ENCODE results near the gene GON4L. TPM values are rescaled to one million over a fixed set of nuclear protein-coding genes. Genes with fewer than 3 reads are reported as not detected.
A peak's percentile ranks its signal among the peaks of the same experiment; 100 is the strongest.
"Not testable (repeated sequence)": the region's sequence is repeated elsewhere in the genome, so short reads cannot be mapped to it uniquely, and the experiment has no call there.

Gene GON4L
- polyA plus RNA-seq, 4 donors, result 39.1 to 48.6 (median 44.8) TPM

DNA sequence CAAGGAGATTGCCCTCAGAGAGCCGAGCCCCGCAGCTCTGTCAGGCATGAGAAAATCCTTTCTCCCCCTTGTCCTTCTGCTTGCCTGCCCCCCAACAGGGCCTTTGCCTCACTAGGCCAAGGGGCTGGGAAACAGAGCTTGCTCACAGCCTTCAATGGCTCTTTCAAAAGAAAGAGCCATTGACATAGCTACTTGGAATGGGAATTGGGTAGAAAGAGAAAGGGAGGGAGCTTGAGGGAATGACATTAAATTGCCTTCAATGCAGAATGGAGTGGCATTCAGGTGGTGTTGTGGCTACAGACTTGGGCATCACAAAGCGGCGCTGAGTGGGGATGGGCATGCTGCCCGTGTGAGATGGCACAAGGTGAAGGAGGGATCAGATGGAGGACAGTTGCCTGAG is 15.5 kb upstream of the GON4L start:
- no peak for DNase-seq (ENCODE audit: low read depth in 4 of 4, low spot score in 3 of 4)

GRCh38 chr1:155871390-155871789 is 14.4 kb upstream of the GON4L start:
- no peak for DNase-seq (ENCODE audit: low read depth in 4 of 4, low spot score in 3 of 4)

DNA sequence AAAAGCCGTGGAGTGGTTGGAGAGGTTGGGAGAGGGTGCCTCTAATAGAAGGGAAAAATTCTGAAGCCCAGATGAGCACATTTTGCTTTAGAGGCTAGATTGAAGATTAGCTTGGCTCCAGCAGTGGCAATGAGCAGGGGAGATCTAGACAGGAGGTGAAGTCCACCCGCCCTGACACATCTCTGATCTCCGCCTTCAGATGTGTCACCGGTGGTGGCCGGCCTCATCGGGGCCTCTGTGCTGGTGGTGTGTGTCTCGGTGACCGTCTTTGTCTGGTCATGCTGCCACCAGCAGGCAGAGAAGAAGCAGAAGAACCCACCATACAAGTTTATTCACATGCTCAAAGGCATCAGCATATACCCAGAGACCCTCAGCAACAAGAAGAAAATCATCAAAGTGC is 10.8 kb upstream of the GON4L start:
- no peak for DNase-seq (ENCODE audit: low read depth in 4 of 4, low spot score in 3 of 4)

DNA sequence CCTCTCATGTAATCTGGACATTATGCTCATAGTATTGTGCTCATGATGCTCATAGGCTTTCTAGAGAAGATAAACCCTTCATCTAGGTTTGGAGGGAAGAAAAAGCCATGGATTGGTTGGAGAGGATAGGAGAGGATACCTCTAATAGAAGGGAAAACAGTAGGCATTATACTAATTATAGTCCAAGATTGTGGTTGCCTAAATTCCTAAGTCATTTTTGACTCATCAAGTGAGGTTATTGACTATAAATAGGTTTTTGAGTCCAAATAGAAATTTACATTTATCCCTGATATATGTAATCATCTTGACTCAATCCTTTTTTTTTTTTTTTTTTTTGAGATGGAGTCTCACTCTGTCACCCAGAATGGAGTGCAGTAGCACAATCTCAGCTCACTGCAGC is 7.4 kb upstream of the GON4L start:
- no peak for DNase-seq (ENCODE audit: low read depth in 4 of 4, low spot score in 3 of 4)

DNA sequence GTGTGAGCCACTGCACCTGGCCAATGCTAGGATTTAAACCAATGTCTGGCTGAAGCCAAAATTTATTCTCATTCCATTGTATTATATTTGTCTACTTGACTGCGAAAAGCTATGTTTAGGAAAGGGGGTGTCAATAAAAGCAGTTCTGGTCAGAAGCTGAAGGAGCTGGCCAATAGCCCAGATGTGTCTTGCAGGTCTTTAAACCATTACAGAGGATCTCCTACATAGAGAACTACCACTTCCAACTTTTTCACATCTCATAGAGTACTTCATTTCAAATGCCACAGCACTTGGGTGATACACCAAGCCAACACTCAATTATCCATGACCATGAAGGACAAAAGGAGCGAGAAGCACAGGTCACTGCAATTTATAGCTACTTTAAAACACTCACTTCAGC is 4.9 kb upstream of the GON4L start:
- DNase-seq (ENCODE audit: low read depth in 4 of 4, low spot score in 3 of 4), result no peak

GRCh38 chr1:155860970-155861510 is 4.0 kb upstream of the GON4L start:
- peak in 1 of 4 donors; percentile 15 for DNase-seq (ENCODE audit: low read depth in 4 of 4, low spot score in 3 of 4)

GRCh38 chr1:155859881-155860871 is 3.2 kb upstream of the GON4L start:
- peak; percentile 61 to 68 (median 65) for DNase-seq (ENCODE audit: low read depth in 4 of 4, low spot score in 3 of 4)

DNA sequence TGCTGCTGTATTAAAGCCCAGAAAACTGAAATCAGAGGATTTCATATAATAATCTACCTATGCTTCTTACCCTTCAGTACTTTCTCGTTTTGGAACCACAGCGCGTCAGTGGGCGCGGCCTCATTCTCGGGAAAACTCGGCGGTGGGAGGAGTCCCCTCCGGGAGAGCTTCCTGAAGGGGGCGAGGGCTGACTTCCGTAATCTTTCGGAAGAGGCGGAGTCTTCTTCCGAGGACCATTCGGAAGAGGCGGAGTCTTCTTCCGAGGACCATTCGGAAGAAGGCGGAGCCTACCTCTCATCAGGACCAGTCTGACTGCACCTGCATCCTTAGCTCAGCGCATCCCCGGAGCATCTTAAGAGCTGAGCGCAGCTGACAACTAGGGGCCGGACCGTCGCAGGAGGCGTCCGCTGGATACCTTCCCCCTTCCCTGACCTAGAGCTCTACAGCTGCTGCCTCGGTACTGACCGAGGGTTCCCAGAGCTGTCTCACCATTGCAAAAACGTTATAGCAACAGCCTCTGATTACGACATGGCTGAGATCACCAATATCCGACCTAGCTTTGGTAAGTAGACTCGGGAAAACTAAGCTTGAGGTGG is 2.3 kb upstream of the GON4L start, which contains the start of gene SYT11:
Gene SYT11 (plus strand): TSS at position 334 of the 596 bp plus-strand sequence. CDS start 195 bp downstream, at position 529.
- DNase-seq (ENCODE audit: low read depth in 4 of 4, low spot score in 3 of 4), result peak; percentile 88 to 97 (median 96)

GRCh38 chr1:155858800-155859233 is 1.8 kb upstream of the GON4L start:
- DNase-seq (ENCODE audit: low read depth in 4 of 4, low spot score in 3 of 4), result no peak

DNA sequence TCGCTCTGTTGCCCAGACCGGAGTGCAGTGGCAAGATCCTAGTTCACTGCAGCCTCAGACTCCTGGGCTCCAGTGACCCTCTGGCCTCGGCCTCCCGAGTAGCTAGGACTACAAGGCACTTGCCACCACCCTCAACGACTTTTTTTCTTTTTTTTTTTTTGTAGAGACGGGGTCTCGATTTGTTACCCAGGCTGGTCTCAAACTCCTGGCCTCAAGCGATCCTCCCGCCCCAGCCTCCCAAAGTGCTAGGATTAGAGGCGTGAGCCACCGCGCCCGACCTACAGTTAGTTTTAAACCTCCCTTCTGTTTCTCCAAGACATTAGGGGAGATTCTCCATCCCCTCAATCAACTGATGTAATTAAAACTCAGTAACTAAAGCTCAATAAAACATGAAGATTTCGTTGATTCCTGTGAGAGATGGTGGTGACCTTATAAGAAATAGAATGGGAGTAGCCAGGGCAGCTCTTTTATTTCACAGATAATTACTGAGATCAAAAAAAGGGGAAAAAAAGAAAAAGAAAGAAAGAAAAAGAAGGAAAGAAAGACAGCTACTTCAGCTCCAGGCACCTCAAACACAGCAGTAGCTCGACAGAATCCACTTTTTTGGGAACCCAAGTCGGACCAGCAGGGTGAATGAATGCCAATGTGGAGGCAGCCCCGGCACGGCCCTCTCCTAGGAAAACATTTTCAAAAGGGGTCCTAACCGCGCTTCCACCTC is 598 bp downstream of the GON4L start:
- DNase-seq (ENCODE audit: low read depth in 4 of 4, low spot score in 3 of 4), result no peak

DNA sequence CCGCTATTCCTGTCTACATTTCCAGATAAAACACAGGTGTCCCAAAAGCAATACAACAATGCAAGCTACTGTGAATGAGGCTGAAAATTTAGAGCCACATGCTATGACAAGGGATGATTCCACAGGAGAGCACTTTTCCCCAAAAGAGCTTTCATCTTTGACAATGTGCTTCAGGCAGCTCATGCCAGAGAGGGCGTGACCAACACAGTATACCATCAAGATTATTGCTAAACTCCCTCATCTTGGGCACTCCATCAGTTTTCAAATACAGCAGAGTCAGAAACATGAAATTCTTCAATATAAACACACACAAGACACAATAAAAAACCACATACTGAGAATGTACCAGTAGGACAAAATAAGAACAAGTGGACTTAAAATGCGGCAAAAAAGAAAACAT is 6.7 kb downstream of the GON4L start:
- DNase-seq (ENCODE audit: low read depth in 4 of 4, low spot score in 3 of 4), result no peak

DNA sequence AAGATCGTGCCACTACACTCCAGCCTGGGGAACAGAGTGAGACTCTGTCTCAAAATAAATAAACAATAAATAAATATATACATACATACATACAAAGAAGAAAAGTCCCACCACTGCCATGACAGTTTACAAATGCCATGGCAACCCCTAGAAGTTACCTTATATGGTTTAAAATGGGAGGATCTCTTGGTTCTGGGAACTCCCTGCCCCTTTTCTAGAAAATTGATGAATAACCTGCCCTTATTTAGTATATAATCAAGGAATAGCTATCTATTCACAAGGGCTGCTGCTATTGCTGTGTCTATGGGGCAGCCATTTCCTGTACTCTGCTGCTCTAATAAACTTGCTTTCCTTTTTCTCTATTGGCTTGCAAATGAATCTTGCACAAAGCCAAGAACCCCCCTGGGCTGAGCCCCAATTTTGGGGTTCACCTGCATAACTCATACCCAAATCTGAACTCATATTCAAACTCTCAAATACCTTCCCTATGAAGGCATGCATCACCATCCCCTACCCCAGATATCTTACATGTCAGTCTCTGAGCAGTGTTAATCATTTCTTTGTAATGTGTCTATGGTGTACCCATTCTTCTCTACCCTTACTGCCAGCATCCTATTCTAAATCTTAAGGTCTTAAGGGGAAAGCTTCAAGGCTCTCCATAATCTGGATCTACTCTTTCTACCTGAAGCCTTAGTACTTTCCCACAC is 9.0 kb downstream of the GON4L start:
- DNase-seq (ENCODE audit: low read depth in 4 of 4, low spot score in 3 of 4), result no peak

DNA sequence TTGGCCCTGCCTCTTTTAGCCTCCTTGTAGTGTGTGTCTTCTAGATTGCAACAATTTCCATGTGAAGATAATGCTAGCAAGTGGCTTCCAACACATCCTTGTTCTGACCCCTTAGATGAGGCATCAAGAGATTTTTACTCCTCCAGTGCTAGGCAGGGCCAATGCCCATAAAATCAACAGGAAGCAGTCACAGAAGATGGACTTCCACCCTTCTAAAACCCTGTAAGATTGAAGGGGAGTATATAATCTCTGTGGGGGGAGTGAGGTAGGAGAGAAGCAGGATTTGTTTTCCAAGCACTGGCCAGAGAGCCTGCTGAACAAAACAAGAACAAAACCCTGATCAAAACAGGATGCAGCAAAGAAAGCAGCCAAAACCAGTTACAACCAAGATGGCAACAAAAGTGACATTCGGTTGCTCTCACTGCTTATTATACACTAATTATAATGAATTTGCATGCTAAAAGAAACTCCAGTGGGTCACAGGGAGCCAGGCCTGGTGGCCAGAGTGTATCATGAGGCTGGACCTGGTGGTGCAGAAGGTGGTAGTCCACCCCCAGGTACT is 12.1 kb downstream of the GON4L start:
- DNase-seq (ENCODE audit: low read depth in 4 of 4, low spot score in 3 of 4), result no peak

DNA sequence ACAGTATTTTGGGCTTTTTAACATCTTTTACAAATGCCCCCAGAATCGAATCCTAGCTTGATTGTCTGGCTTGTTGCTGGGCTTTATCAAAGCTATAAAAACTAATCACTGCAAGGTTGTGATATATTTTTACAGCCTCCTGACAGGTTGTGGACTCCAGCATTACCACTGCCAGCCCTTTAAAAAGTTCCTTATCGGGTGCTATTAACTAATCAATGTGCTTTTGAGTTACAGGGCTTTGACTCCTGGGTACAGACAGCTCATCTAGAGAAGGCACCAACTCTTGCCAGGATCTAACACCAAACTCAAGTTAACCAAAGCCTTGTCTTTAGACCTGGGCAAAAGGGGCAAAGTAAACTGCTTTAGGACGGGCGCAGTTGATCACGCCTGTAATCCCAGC is 16.6 kb downstream of the GON4L start:
- DNase-seq (ENCODE audit: low read depth in 4 of 4, low spot score in 3 of 4), result no peak

GRCh38 chr1:155835548-155835947 is 21.5 kb downstream of the GON4L start:
- no peak for DNase-seq (ENCODE audit: low read depth in 4 of 4, low spot score in 3 of 4)

GRCh38 chr1:155834927-155835399 is 22.1 kb downstream of the GON4L start:
- DNase-seq (ENCODE audit: low read depth in 4 of 4, low spot score in 3 of 4), result not testable (repeated sequence)

DNA sequence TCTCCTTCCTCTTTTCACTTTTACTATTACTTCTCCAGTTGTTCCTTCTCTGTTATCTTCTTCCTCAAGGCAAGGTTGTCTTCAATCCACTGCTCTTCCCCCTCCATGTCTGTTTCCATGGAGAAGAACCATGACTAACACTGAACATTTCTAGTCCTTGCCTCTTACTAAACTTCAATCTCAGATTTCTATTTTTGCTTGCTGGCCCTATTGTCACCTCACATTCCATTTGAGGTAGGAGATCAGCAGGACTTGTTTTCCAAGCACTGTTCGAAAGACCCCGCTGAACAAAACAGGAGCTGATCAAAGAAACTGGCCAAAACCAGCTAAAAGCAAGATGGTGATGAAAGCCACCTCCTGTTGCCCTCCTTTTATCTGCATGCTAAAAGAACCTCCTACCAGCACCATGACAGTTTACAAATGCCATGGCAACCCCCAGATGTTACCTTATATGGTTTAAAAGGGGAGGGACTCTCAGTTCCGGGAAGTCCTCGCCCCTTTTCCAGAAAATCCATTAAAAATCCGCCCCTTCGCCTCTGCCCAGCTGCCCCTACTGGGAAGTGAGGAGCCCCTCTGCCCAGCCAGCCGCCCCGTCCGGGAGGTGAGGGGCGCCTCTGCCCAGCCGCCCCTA is 22.6 kb downstream of the GON4L start:
- DNase-seq (ENCODE audit: low read depth in 4 of 4, low spot score in 3 of 4), result no peak

- DNase-seq (ENCODE audit: low read depth in 4 of 4, low spot score in 3 of 4), result no peak
These were observed 23.2 kb downstream of the GON4L start for GRCh38 chr1:155833665-155834295.
